Endodermal cell (in vitro differentiated cells): ENCODE measurements around the gene SSBP2. TPM values are rescaled to one million over a fixed set of nuclear protein-coding genes. Genes with fewer than 3 reads are reported as not detected.
"Not testable (repeated sequence)": the region's sequence is repeated elsewhere in the genome, so short reads cannot be mapped to it uniquely, and the experiment has no call there.

ENCODE experiments used
- DNase-seq: peaks from one replicate; pipeline ENCODE4 v3.0.0-alpha.2; 2017
- H3K27ac ChIP-seq: 2 replicates; pipeline ENCODE4 v1.5.1; 2013; ENCODE audit warnings: mild to moderate bottlenecking, low read depth, low read length, moderate library complexity
- H3K27me3 ChIP-seq: 2 replicates; pipeline ENCODE4 v1.6.1; 2013; ENCODE audit warnings: mild to moderate bottlenecking, low read length, moderate library complexity; ENCODE audit not compliant: insufficient read depth, control insufficient read depth, poor library complexity, severe bottlenecking
- H3K36me3 ChIP-seq: 2 replicates; pipeline ENCODE4 v1.7.0; 2013; ENCODE audit warnings: mild to moderate bottlenecking, low read length, moderate library complexity; ENCODE audit not compliant: control insufficient read depth, insufficient read depth
- H3K4me1 ChIP-seq: one replicate; pipeline ENCODE4 v1.7.0; 2013; ENCODE audit warnings: low read length; ENCODE audit not compliant: control insufficient read depth, insufficient read depth
- H3K4me3 ChIP-seq: 2 replicates; pipeline ENCODE4 v1.5.1; 2013; ENCODE audit warnings: mild to moderate bottlenecking, low read length, moderate library complexity
- H3K9ac ChIP-seq: 2 replicates; pipeline ENCODE4 v1.6.1; 2013; ENCODE audit warnings: mild to moderate bottlenecking, low read length, moderate library complexity; ENCODE audit not compliant: poor library complexity, severe bottlenecking; ENCODE audit errors: extremely low read depth
- H3K9me3 ChIP-seq: 2 replicates; pipeline ENCODE4 v1.6.1; 2013; ENCODE audit warnings: mild to moderate bottlenecking, low read length, moderate library complexity; ENCODE audit not compliant: control insufficient read depth
- H3K27ac Mint-ChIP-seq: 2 replicates; pipeline ENCODE4 v1.8.0; 2020; ENCODE audit warnings: mixed read lengths
- H3K27me3 Mint-ChIP-seq: 2 replicates; pipeline ENCODE4 v1.8.0; 2021; ENCODE audit warnings: mild to moderate bottlenecking, mixed read lengths; ENCODE audit not compliant: insufficient read depth
- H3K36me3 Mint-ChIP-seq: 2 replicates; pipeline ENCODE4 v1.8.0; 2020; ENCODE audit warnings: low read depth, mixed read lengths
- H3K4me1 Mint-ChIP-seq: 2 replicates; pipeline ENCODE4 v1.8.0; 2020; ENCODE audit warnings: mixed read lengths
- H3K4me3 Mint-ChIP-seq: 2 replicates; pipeline ENCODE4 v1.8.0; 2020; ENCODE audit warnings: mild to moderate bottlenecking, moderate library complexity, mixed read lengths
- H3K9me3 Mint-ChIP-seq: 2 replicates; pipeline ENCODE4 v1.8.0; 2020; ENCODE audit warnings: mild to moderate bottlenecking, mixed read lengths
- WGBS, 2 experiments: methylation state at CpG; one replicate each; pipeline versions ENCODE4 v1.1.5 to v1.1.7; 2013; ENCODE audit warnings: missing lambda C conversion rate in 2 of 2, mixed read lengths in 1 of 2; ENCODE audit not compliant: insufficient coverage in 1 of 2, insufficient read length in 1 of 2; 5-methylcytosine and 5-hydroxymethylcytosine counted together
- total RNA-seq, 2 donors: library from RNA; stranded (reverse); fragmentation: NEBNext Ultra II Directional in 1 of 2; extraction: Animal tissue kit (Norgen Biotek cat#: 25700) in 1 of 2; gene quantifications; 2 replicates in 1 of 2; 3 replicates in 1 of 2; pipeline ENCODE4 v1.2.1, GENCODE V29; 2021
- TF ChIP-seq, protein P1 (sequence below): fragments of 200-600 bp; sonication (generic); conservative IDR thresholded peaks from 2 replicates; pipeline ENCODE4 v1.5.0; 2021; ENCODE audit warnings: antibody characterized with exemption, mild to moderate bottlenecking

Gene SSBP2
- total RNA-seq, 2 donors from 2014 or later, result 27.5 to 30.2 TPM

GRCh38 chr5:81665795-81666194, 85.1 kb downstream of the SSBP2 start:
- TF ChIP-seq, protein P1, sequence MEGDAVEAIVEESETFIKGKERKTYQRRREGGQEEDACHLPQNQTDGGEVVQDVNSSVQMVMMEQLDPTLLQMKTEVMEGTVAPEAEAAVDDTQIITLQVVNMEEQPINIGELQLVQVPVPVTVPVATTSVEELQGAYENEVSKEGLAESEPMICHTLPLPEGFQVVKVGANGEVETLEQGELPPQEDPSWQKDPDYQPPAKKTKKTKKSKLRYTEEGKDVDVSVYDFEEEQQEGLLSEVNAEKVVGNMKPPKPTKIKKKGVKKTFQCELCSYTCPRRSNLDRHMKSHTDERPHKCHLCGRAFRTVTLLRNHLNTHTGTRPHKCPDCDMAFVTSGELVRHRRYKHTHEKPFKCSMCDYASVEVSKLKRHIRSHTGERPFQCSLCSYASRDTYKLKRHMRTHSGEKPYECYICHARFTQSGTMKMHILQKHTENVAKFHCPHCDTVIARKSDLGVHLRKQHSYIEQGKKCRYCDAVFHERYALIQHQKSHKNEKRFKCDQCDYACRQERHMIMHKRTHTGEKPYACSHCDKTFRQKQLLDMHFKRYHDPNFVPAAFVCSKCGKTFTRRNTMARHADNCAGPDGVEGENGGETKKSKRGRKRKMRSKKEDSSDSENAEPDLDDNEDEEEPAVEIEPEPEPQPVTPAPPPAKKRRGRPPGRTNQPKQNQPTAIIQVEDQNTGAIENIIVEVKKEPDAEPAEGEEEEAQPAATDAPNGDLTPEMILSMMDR, result no peak
- Histone ChIP-seq H3K9me3 (no peaks in the 10 kb centered on the region), H3K27me3 (no peaks in the 10 kb centered on the region), H3K4me3 (no peak overlapping the region), H3K27ac (no peak overlapping the region), H3K36me3 (no peaks in the 10 kb centered on the region), H3K9ac (no peak overlapping the region), H3K4me1 (no peaks in the 10 kb centered on the region)
- DNase-seq, result no peak
- H3K36me3 Mint-ChIP-seq, result no peaks in the 10 kb centered on the region
- 100% methylated on average over 1 of the region's 1 CpG; no CpG with 5 or more reads in 1 of the 2 experiments for WGBS, 2 experiments
- H3K4me3 Mint-ChIP-seq, result no peak overlapping the region
- no peak overlapping the region for H3K27ac Mint-ChIP-seq
- H3K9me3 Mint-ChIP-seq, result no peaks in the 10 kb centered on the region
- H3K4me1 Mint-ChIP-seq, result no peaks in the 10 kb centered on the region
- no peaks in the 10 kb centered on the region for H3K27me3 Mint-ChIP-seq

DNA sequence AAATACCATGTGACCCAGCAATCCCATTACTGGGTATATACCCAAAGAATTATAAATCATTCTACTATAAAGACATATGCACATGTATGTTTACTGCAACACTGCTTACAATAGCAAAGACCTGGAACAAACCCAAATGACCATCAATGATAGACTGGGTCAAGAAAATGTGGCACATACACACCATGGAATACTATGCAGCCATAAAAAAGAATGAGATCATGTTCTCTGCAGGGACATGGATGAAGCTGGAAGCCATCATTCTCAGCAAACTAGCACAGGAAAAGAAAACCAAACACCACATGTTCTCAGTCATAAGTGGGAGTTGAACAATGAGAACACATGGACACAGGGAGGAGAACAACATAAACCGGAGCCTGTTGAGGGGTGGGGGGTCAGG, 90.3 kb downstream of the SSBP2 start:
- not testable (repeated sequence) for H3K4me3 Mint-ChIP-seq, H3K27me3 ChIP-seq, H3K4me1 Mint-ChIP-seq, H3K9me3 Mint-ChIP-seq, H3K36me3 ChIP-seq, H3K27me3 Mint-ChIP-seq, H3K27ac Mint-ChIP-seq, H3K27ac ChIP-seq, H3K36me3 Mint-ChIP-seq, H3K4me1 ChIP-seq, H3K4me3 ChIP-seq, H3K9ac ChIP-seq, DNase-seq, H3K9me3 ChIP-seq
- 97 to 100% methylated on average over 1 of the region's 1 CpG for WGBS, 2 experiments

- DNase-seq, result no peak
- Mint-ChIP-seq H3K27ac (no peak overlapping the region), H3K36me3 (no peaks in the 10 kb centered on the region), H3K27me3 (no peaks in the 10 kb centered on the region), H3K9me3 (no peaks in the 10 kb centered on the region), H3K4me3 (no peak overlapping the region), H3K4me1 (no peaks in the 10 kb centered on the region)
- H3K4me3 ChIP-seq, result no peak overlapping the region
- TF ChIP-seq, protein P1, result no peak
- H3K9ac ChIP-seq, result no peak overlapping the region
- no peak overlapping the region for H3K27ac ChIP-seq
- no peaks in the 10 kb centered on the region for H3K36me3 ChIP-seq
- WGBS, 2 experiments, result no CpG with 5 or more reads among the region's 1 CpG
- no peaks in the 10 kb centered on the region for H3K9me3 ChIP-seq
- no peaks in the 10 kb centered on the region for H3K27me3 ChIP-seq
- no peaks in the 10 kb centered on the region for H3K4me1 ChIP-seq
These were observed 93.5 kb downstream of the SSBP2 start for GRCh38 chr5:81657386-81657785.

DNA sequence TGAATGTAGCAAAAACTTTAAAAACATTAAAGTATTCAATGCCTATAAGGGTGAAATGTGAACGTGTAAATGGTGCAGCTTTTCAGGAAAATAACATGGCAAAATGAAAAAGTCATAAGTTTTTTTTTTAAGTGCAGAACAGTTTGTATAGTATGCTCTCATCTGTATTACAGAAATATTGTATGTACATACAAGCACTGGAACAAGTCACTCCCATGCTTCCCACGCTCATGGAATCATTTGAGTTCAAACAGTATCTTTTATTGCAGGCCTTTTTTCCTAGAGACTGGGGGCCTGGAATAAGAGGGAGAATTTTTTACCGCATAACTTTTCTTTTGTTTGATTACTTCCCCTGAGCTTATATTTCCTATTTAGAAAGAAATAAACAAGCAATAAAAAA, 94.1 kb downstream of the SSBP2 start:
- H3K9me3 ChIP-seq, result no peaks in the 10 kb centered on the region
- no peaks in the 10 kb centered on the region for H3K27me3 ChIP-seq
- TF ChIP-seq, protein P1, result no peak
- Mint-ChIP-seq H3K27me3 (no peaks in the 10 kb centered on the region), H3K4me1 (no peaks in the 10 kb centered on the region), H3K4me3 (no peak overlapping the region), H3K9me3 (no peaks in the 10 kb centered on the region), H3K36me3 (no peaks in the 10 kb centered on the region), H3K27ac (no peak overlapping the region)
- H3K36me3 ChIP-seq, result no peaks in the 10 kb centered on the region
- no peak overlapping the region for H3K4me3 ChIP-seq
- WGBS, 2 experiments, result 88% methylated on average over 3 of the region's 3 CpGs; no CpG with 5 or more reads in 1 of the 2 experiments
- no peak overlapping the region for H3K9ac ChIP-seq
- DNase-seq, result no peak
- H3K27ac ChIP-seq, result no peak overlapping the region
- no peaks in the 10 kb centered on the region for H3K4me1 ChIP-seq
